ENCODE data around the gene LMF2.

The LMF2 gene

GRCh38 chr22:50497093-50497492 is 10.4 kb downstream of the LMF2 start:
- no peaks in the 10 kb centered on the region for H3K9me3 Mint-ChIP-seq
- H3K27ac Mint-ChIP-seq, result no peak overlapping the region
- no peak for TF ChIP-seq CTCF (IDR thresholded peaks at IDR 0.05; ENCODE audit: unreplicated experiment in 3 of 3)
- peaks cover 9% of the 10 kb centered on the region for H3K27me3 Mint-ChIP-seq (ENCODE audit: low read depth)
- H3K4me1 Mint-ChIP-seq, result no peaks in the 10 kb centered on the region
- no peak overlapping the region for H3K4me3 Mint-ChIP-seq
- H3K36me3 Mint-ChIP-seq (ENCODE audit: low read depth), result no peaks in the 10 kb centered on the region

- peaks cover 3% of the 10 kb centered on the region for H3K27me3 Mint-ChIP-seq (ENCODE audit: low read depth)
- H3K4me1 Mint-ChIP-seq, result no peaks in the 10 kb centered on the region
- no peak overlapping the region for H3K27ac Mint-ChIP-seq
- no peak for TF ChIP-seq CTCF (IDR thresholded peaks at IDR 0.05; ENCODE audit: unreplicated experiment in 3 of 3)
- no peak overlapping the region for H3K4me3 Mint-ChIP-seq
- H3K9me3 Mint-ChIP-seq, result no peaks in the 10 kb centered on the region
- no peaks in the 10 kb centered on the region for H3K36me3 Mint-ChIP-seq (ENCODE audit: low read depth)
Measured at GRCh38 chr22:50490531-50491308, 16.8 kb downstream of the LMF2 start.

- Mint-ChIP-seq H3K27me3 (ENCODE audit: low read depth) (peaks cover 11% of the 10 kb centered on the region), H3K9me3 (no peaks in the 10 kb centered on the region)
Measured at GRCh38 chr22:50489363-50490243, 17.9 kb downstream of the LMF2 start.

GRCh38 chr22:50488886-50489285 is 18.6 kb downstream of the LMF2 start:
- Mint-ChIP-seq H3K27me3 (ENCODE audit: low read depth) (peaks cover 12% of the 10 kb centered on the region), H3K4me3 (no peak overlapping the region), H3K36me3 (ENCODE audit: low read depth) (no peaks in the 10 kb centered on the region), H3K9me3 (no peaks in the 10 kb centered on the region), H3K4me1 (no peaks in the 10 kb centered on the region), H3K27ac (no peak overlapping the region)
- TF ChIP-seq CTCF (IDR thresholded peaks at IDR 0.05; ENCODE audit: unreplicated experiment in 3 of 3), result no peak

More at GRCh38 chr22:50489363-50490243, 17.9 kb downstream of the LMF2 start:
- Mint-ChIP-seq H3K27ac (no peak overlapping the region), H3K36me3 (ENCODE audit: low read depth) (no peaks in the 10 kb centered on the region), H3K4me3 (no peak overlapping the region), H3K4me1 (no peaks in the 10 kb centered on the region)
- TF ChIP-seq CTCF (IDR thresholded peaks at IDR 0.05; ENCODE audit: unreplicated experiment in 3 of 3), result no peak

GRCh38 chr22:50488006-50488677 is 19.4 kb downstream of the LMF2 start:
- no peaks in the 10 kb centered on the region for H3K9me3 Mint-ChIP-seq
- peaks cover 9% of the 10 kb centered on the region for H3K27me3 Mint-ChIP-seq (ENCODE audit: low read depth)
- no peak overlapping the region for H3K27ac Mint-ChIP-seq
- no peaks in the 10 kb centered on the region for H3K4me1 Mint-ChIP-seq
- no peak overlapping the region for H3K4me3 Mint-ChIP-seq
- no peak for TF ChIP-seq CTCF (IDR thresholded peaks at IDR 0.05; ENCODE audit: unreplicated experiment in 3 of 3)
- no peaks in the 10 kb centered on the region for H3K36me3 Mint-ChIP-seq (ENCODE audit: low read depth)

All from nephron (organoid).